ENCODE results near the gene PRSS33.

PRSS33 gene

DNA sequence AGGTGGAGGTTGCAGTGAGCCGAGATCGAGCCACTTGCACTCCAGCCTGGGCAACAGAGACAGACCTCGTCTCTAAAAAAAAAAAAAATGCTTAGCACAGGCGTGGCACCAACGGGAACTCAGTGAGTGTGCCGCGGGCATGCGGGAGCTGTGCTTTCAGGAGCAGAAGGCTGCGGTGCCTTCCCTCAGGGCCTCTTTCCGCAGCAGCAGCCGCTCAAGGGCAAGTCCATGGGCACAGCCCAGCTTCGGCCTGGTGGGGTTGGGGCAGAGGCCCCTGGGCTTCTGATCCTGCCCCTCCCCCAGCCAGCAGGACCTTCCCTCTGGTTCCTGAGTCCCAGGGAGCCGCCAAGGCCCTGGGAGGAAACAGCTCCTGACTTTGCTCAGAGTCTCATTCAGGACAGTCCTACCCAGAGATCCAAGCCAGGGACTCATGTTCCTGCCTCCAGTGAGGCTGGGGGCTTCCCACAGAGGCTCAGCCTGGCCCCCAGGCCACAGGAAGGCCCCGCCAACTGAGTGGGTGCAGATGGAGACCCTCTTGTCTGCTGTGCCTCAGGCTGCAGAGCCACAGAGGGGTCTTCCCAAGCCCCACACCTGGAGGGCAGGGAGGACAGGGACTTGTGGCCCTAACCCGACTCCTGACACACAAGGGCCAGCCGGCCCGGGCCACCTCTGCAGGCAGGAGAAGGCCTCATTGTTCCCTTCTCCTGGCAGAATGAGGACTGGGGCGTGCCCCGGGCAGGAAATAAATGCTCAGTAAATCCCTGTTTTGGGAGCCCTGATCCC lies 39.4 kb upstream of the PRSS33 start:
- ChIA-PET CTCF (interaction anchor here (1.1 kb wide), 1 partner anchor 12 kb away, joined by 5 read pairs; no protein-coding TSS in a partner anchor), POLR2A (interaction anchor here (0.6 kb wide), 1 partner anchor 92 kb away, joined by 3 read pairs; no protein-coding TSS in a partner anchor)

DNA sequence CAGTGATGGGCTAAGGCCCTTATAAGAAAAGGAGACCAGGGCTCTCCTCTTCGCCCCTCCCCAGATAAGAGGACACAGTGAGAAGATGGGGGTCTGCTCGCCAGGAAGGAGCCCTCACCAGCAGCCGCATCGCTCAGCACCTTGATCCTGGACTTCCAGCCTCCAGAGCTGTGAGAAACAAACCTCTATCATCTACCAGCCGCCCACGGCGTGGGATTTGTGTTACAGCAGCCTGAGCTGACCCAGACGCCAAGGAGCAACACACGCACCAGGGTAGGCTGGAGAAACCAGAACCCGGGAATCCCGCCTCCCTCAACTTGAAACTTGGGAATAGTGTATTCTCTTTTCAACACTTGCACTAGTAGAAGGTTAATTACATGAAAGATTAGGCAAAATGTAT lies 38.5 kb upstream of the PRSS33 start:
- POLR2A ChIA-PET = interaction anchor here (0.6 kb wide), 1 partner anchor 93 kb away, joined by 3 read pairs; no protein-coding TSS in a partner anchor
- CTCF ChIA-PET = no interaction called here
- DNase-seq (ENCODE audit: low read depth, low spot score) = no peak
- TF ChIP-seq, protein P1, sequence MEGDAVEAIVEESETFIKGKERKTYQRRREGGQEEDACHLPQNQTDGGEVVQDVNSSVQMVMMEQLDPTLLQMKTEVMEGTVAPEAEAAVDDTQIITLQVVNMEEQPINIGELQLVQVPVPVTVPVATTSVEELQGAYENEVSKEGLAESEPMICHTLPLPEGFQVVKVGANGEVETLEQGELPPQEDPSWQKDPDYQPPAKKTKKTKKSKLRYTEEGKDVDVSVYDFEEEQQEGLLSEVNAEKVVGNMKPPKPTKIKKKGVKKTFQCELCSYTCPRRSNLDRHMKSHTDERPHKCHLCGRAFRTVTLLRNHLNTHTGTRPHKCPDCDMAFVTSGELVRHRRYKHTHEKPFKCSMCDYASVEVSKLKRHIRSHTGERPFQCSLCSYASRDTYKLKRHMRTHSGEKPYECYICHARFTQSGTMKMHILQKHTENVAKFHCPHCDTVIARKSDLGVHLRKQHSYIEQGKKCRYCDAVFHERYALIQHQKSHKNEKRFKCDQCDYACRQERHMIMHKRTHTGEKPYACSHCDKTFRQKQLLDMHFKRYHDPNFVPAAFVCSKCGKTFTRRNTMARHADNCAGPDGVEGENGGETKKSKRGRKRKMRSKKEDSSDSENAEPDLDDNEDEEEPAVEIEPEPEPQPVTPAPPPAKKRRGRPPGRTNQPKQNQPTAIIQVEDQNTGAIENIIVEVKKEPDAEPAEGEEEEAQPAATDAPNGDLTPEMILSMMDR (IDR thresholded peaks at IDR 0.05; ENCODE audit: insufficient read depth, low read length, missing control alignments) = no peak
- H3K4me3 ChIP-seq (ENCODE audit: low read depth, low read length) = no peak overlapping the region

More for the DNA sequence above, 39.4 kb upstream of the PRSS33 start:
- no peak for DNase-seq (ENCODE audit: low read depth, low spot score)
- TF ChIP-seq, protein P1 (IDR thresholded peaks at IDR 0.05; ENCODE audit: insufficient read depth, low read length, missing control alignments) = no peak
- no peak overlapping the region for H3K4me3 ChIP-seq (ENCODE audit: low read depth, low read length)

DNA sequence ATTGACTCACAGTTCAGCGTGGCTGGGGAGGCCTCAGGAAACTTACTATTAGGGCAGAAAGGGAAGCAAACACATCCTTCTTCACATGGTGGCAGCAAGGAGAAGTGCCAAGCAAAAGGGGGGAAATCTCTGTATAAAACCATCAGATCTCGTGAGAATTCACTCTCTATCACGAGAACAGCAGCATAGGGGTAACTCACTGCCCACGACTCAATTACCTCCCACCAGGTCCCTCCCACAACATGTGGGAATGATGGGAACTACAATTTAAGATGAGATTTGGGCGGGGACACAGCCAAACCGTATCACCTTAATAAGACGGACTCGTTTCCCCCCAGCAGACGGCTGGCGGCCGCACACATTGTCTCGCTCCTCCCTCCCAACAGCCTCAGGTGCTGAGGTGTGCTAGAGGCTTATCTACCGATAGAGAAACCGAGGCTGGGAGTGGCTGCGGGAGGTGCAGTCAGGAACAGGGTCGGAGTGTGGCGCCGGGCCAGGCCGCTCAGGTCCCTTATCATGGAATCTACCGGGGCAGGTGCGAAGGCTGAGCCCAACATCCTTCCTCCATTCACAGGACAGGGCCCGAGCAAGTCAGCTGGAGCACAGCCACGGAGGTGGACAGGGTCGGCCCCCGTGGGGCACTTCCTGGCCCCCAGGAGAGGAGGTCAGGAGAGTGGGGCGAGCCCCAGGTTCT lies 37.8 kb upstream of the PRSS33 start:
- TF ChIP-seq, protein P1 (IDR thresholded peaks at IDR 0.05; ENCODE audit: insufficient read depth, low read length, missing control alignments) = no peak
- H3K4me3 ChIP-seq (ENCODE audit: low read depth, low read length) = no peak overlapping the region
- ChIA-PET POLR2A (no interaction called here), CTCF (no interaction called here)
- no peak for DNase-seq (ENCODE audit: low read depth, low spot score)

DNA sequence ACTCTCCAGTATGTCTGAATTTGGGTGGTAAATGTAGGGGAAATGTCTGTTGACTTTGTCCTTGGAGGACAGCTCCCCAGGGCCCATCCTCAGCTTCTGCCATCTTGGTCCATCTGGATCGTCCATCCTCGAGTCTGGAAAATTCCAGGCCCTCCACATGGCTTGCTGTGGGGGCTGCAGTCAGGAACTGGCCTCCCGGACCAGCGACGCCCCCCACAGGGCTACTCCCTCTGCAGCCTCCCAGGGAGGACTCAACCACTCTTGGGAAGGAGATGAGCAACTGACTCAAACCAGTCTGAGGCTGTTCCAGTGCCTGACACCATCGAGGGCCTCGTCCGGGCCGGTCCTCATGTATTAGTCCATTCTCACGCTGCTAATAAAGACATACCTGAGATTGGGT lies 37.3 kb upstream of the PRSS33 start:
- no peak for DNase-seq (ENCODE audit: low read depth, low spot score)
- POLR2A ChIA-PET = no interaction called here
- TF ChIP-seq, protein P1 (IDR thresholded peaks at IDR 0.05; ENCODE audit: insufficient read depth, low read length, missing control alignments) = no peak
- CTCF ChIA-PET = no interaction called here
- H3K4me3 ChIP-seq (ENCODE audit: low read depth, low read length) = no peak overlapping the region

DNA sequence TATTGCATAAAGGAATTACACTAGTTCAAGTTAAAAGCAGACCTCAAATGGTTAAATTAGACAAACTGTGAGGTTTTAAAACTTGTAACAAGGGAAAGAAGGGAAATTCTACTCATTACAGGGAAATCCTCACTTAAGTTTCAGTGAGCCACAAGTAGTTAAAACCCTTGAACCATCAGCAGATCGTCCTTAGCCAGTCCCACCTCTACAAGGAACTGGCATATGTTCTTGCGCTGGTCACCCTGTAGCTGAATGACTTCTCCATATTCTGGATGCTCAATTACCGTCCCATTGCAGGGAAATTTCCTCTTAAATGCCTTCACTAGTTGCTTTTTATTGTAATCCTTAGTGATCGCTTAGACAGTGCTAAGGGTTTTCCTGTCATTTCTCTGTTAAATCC lies 35.1 kb upstream of the PRSS33 start:
- DNase-seq (ENCODE audit: low read depth, low spot score) = no peak
- ChIA-PET POLR2A (no interaction called here), CTCF (interaction anchor here (0.6 to 3.0 kb wide), 9 partner anchors 9 to 135 kb away, joined by 3 to 9 read pairs (median 3); no protein-coding TSS in a partner anchor)
- TF ChIP-seq, protein P1 (IDR thresholded peaks at IDR 0.05; ENCODE audit: insufficient read depth, low read length, missing control alignments) = no peak
- no peak overlapping the region for H3K4me3 ChIP-seq (ENCODE audit: low read depth, low read length)

DNA sequence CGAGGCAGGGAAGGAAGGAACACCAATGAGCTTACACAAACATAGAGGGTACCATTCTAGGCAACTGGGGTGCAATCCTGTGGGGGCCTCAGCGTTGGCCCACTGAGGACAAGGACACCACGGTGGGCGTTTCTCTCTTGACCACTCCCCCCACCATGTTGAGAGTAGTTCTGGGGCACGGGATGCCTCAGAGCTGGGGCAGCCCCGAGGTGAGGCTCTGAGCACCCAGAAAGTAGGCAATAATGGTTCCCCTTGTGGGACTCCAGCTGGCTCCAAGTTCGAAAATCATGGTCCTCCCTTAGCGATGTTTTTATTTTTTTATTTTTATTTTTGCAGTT lies 34.8 kb upstream of the PRSS33 start:
- TF ChIP-seq, protein P1 (IDR thresholded peaks at IDR 0.05; ENCODE audit: insufficient read depth, low read length, missing control alignments) = no peak
- no peak for DNase-seq (ENCODE audit: low read depth, low spot score)
- H3K4me3 ChIP-seq (ENCODE audit: low read depth, low read length) = no peak overlapping the region
- CTCF ChIA-PET = interaction anchor here (0.6 to 3.0 kb wide), 8 partner anchors 9 to 135 kb away, joined by 3 to 9 read pairs (median 4); no protein-coding TSS in a partner anchor
- POLR2A ChIA-PET = no interaction called here

All from AG04449 (cell line).